Activated naive CD4-positive, alpha-beta T cell treated with anti-CD3 and anti-CD28 coated beads for 36 hours (primary cell): Measurements from ENCODE around the gene ADAMTS1. TPM values are rescaled to one million over a fixed set of nuclear protein-coding genes. Genes with fewer than 3 reads are reported as not detected.
"Not testable (repeated sequence)": the region's sequence is repeated elsewhere in the genome, so short reads cannot be mapped to it uniquely, and the experiment has no call there.

Experiments used
- CTCF ChIA-PET: fragments of 350-600 bp; sonication (Branson Sonifier 250); formaldehyde crosslinking; loops from one replicate; lab custom pipeline; 2021; ENCODE audit warnings: antibody characterized with exemption; lab: Charles Lee
- DNase-seq: peaks from one replicate; pipeline ENCODE4 v3.0.0-alpha.2; 2020
- H3K27ac Mint-ChIP-seq: one replicate; pipeline ENCODE4 v1.8.0; 2021; ENCODE audit warnings: mild to moderate bottlenecking, mixed read lengths
- H3K27me3 Mint-ChIP-seq: one replicate; pipeline ENCODE4 v1.8.0; 2021; ENCODE audit warnings: low read depth, mixed read lengths
- H3K36me3 Mint-ChIP-seq: one replicate; pipeline ENCODE4 v1.8.0; 2021; ENCODE audit warnings: low read depth, mixed read lengths
- H3K4me1 Mint-ChIP-seq: one replicate; pipeline ENCODE4 v1.8.0; 2021; ENCODE audit warnings: low read depth, mixed read lengths
- H3K4me3 Mint-ChIP-seq: one replicate; pipeline ENCODE4 v1.8.0; 2021; ENCODE audit warnings: mild to moderate bottlenecking, moderate library complexity, mixed read lengths
- H3K9me3 Mint-ChIP-seq: one replicate; pipeline ENCODE4 v1.8.0; 2021; ENCODE audit warnings: mixed read lengths
- intact Hi-C: fragments of 100-400 bp; cut with micrococcal nuclease; formaldehyde crosslinking; loops from one replicate; pipeline ENCODE4 v1.15.1; 2023
- total RNA-seq, 2 experiments: library from RNA; stranded (reverse); gene quantifications; one replicate each; pipeline ENCODE4 v1.2.3, GENCODE V29; 2021

The ADAMTS1 gene
- not detected for total RNA-seq

- intact Hi-C loops, result loop anchor here (2.0 kb wide), 1 partner anchor 76 kb away; no protein-coding TSS in a partner anchor
- no peaks in the 10 kb centered on the region for H3K36me3 Mint-ChIP-seq
- no peak within 1 kb of the TSS for H3K27ac Mint-ChIP-seq
- DNase-seq, result peak; percentile 27
- H3K9me3 Mint-ChIP-seq, result no peaks in the 10 kb centered on the region
- peaks cover 33% of the 10 kb centered on the region for H3K4me1 Mint-ChIP-seq
- H3K27me3 Mint-ChIP-seq, result peaks cover 73% of the 10 kb centered on the region
- H3K4me3 Mint-ChIP-seq, result peak within 1 kb of the TSS; percentile 72
- CTCF ChIA-PET, result interaction anchor here (0.5 to 1.4 kb wide), 6 partner anchors 11 to 1901 kb away, joined by 3 to 6 read pairs (median 4); no protein-coding TSS in a partner anchor
Measured at GRCh38 chr21:26845066-26845758, at the start of gene ADAMTS1. TSS of gene ADAMTS1 (minus strand) at chr21:26845409. CDS start at chr21:26844954, 455 bp downstream.

GRCh38 chr21:26892151-26892550 lies 46.9 kb upstream of the ADAMTS1 start:
- CTCF ChIA-PET, result no interaction called here
- Mint-ChIP-seq H3K4me1 (no peaks in the 10 kb centered on the region), H3K9me3 (no peaks in the 10 kb centered on the region), H3K27me3 (peaks cover 2% of the 10 kb centered on the region), H3K4me3 (no peak overlapping the region), H3K36me3 (no peaks in the 10 kb centered on the region), H3K27ac (no peak overlapping the region)
- no peak for DNase-seq
- intact Hi-C loops, result no loop called here

GRCh38 chr21:26888931-26889330 lies 43.7 kb upstream of the ADAMTS1 start:
- Mint-ChIP-seq H3K36me3 (no peaks in the 10 kb centered on the region), H3K27me3 (peaks cover 2% of the 10 kb centered on the region), H3K9me3 (no peaks in the 10 kb centered on the region), H3K27ac (no peak overlapping the region), H3K4me1 (no peaks in the 10 kb centered on the region), H3K4me3 (no peak overlapping the region)
- intact Hi-C loops, result no loop called here
- no peak for DNase-seq
- CTCF ChIA-PET, result no interaction called here

GRCh38 chr21:26888256-26888655 lies 43.0 kb upstream of the ADAMTS1 start:
- H3K9me3 Mint-ChIP-seq, result no peaks in the 10 kb centered on the region
- peaks cover under 1% of the 10 kb centered on the region for H3K27me3 Mint-ChIP-seq
- H3K4me3 Mint-ChIP-seq, result no peak overlapping the region
- H3K4me1 Mint-ChIP-seq, result no peaks in the 10 kb centered on the region
- intact Hi-C loops, result no loop called here
- CTCF ChIA-PET, result no interaction called here
- no peaks in the 10 kb centered on the region for H3K36me3 Mint-ChIP-seq
- DNase-seq, result no peak
- H3K27ac Mint-ChIP-seq, result no peak overlapping the region

- H3K27ac Mint-ChIP-seq, result no peak overlapping the region
- H3K27me3 Mint-ChIP-seq, result peaks cover 2% of the 10 kb centered on the region
- H3K4me3 Mint-ChIP-seq, result no peak overlapping the region
- no peaks in the 10 kb centered on the region for H3K36me3 Mint-ChIP-seq
- CTCF ChIA-PET, result no interaction called here
- no peaks in the 10 kb centered on the region for H3K4me1 Mint-ChIP-seq
- no peak for DNase-seq
- intact Hi-C loops, result no loop called here
- H3K9me3 Mint-ChIP-seq, result no peaks in the 10 kb centered on the region
Measured at GRCh38 chr21:26887251-26887650, 42.0 kb upstream of the ADAMTS1 start.

- Mint-ChIP-seq H3K36me3 (no peaks in the 10 kb centered on the region), H3K9me3 (no peaks in the 10 kb centered on the region), H3K4me3 (no peak overlapping the region), H3K4me1 (no peaks in the 10 kb centered on the region), H3K27ac (no peak overlapping the region), H3K27me3 (peaks cover 12% of the 10 kb centered on the region)
- intact Hi-C loops, result no loop called here
- no peak for DNase-seq
- CTCF ChIA-PET, result interaction anchor here (0.5 to 0.9 kb wide), 2 partner anchors 20 to 1255 kb away, joined by 3 to 7 read pairs; no protein-coding TSS in a partner anchor
Measured at GRCh38 chr21:26884436-26884835, 39.2 kb upstream of the ADAMTS1 start.

- no peaks in the 10 kb centered on the region for H3K4me1 Mint-ChIP-seq
- no peak overlapping the region for H3K27ac Mint-ChIP-seq
- H3K27me3 Mint-ChIP-seq, result peaks cover 12% of the 10 kb centered on the region
- H3K36me3 Mint-ChIP-seq, result no peaks in the 10 kb centered on the region
- CTCF ChIA-PET, result no interaction called here
- intact Hi-C loops, result no loop called here
- no peaks in the 10 kb centered on the region for H3K9me3 Mint-ChIP-seq
- DNase-seq, result no peak
- no peak overlapping the region for H3K4me3 Mint-ChIP-seq
Measured at GRCh38 chr21:26883768-26884167, 38.6 kb upstream of the ADAMTS1 start.

GRCh38 chr21:26881504-26882228 lies 36.5 kb upstream of the ADAMTS1 start:
- H3K4me3 Mint-ChIP-seq, result no peak overlapping the region
- intact Hi-C loops, result loop anchor here (1.0 kb wide), 1 partner anchor 820 kb away; no protein-coding TSS in a partner anchor
- H3K27me3 Mint-ChIP-seq, result peaks cover 12% of the 10 kb centered on the region
- CTCF ChIA-PET, result interaction anchor here (1.7 kb wide), 1 partner anchor 14 kb away, joined by 3 read pairs; no protein-coding TSS in a partner anchor
- no peak for DNase-seq
- no peaks in the 10 kb centered on the region for H3K36me3 Mint-ChIP-seq
- H3K4me1 Mint-ChIP-seq, result no peaks in the 10 kb centered on the region
- no peak overlapping the region for H3K27ac Mint-ChIP-seq
- H3K9me3 Mint-ChIP-seq, result no peaks in the 10 kb centered on the region

- Mint-ChIP-seq H3K27me3 (peaks cover 8% of the 10 kb centered on the region), H3K36me3 (no peaks in the 10 kb centered on the region), H3K9me3 (peaks cover 3% of the 10 kb centered on the region), H3K4me3 (no peak overlapping the region), H3K4me1 (no peaks in the 10 kb centered on the region), H3K27ac (no peak overlapping the region)
- intact Hi-C loops, result no loop called here
- CTCF ChIA-PET, result no interaction called here
- no peak for DNase-seq
Measured at GRCh38 chr21:26877018-26877417, 31.8 kb upstream of the ADAMTS1 start.

- intact Hi-C loops, result no loop called here
- no peak overlapping the region for H3K4me3 Mint-ChIP-seq
- H3K27me3 Mint-ChIP-seq, result no peaks in the 10 kb centered on the region
- no peak overlapping the region for H3K27ac Mint-ChIP-seq
- H3K36me3 Mint-ChIP-seq, result no peaks in the 10 kb centered on the region
- H3K9me3 Mint-ChIP-seq, result peaks cover 3% of the 10 kb centered on the region
- no peak for DNase-seq
- CTCF ChIA-PET, result interaction anchor here (0.7 kb wide), 1 partner anchor 102 kb away, joined by 3 read pairs; no protein-coding TSS in a partner anchor
- H3K4me1 Mint-ChIP-seq, result no peaks in the 10 kb centered on the region
Measured at GRCh38 chr21:26874347-26874746, 29.1 kb upstream of the ADAMTS1 start.

- H3K4me1 Mint-ChIP-seq, result no peaks in the 10 kb centered on the region
- DNase-seq, result no peak
- H3K27me3 Mint-ChIP-seq, result peaks cover 4% of the 10 kb centered on the region
- H3K9me3 Mint-ChIP-seq, result no peaks in the 10 kb centered on the region
- no peaks in the 10 kb centered on the region for H3K36me3 Mint-ChIP-seq
- intact Hi-C loops, result no loop called here
- H3K27ac Mint-ChIP-seq, result no peak overlapping the region
- no peak overlapping the region for H3K4me3 Mint-ChIP-seq
- CTCF ChIA-PET, result no interaction called here
Measured at GRCh38 chr21:26865857-26866256, 20.6 kb upstream of the ADAMTS1 start.

GRCh38 chr21:26856871-26857350 lies 11.7 kb upstream of the ADAMTS1 start:
- CTCF ChIA-PET, H3K9me3 Mint-ChIP-seq, H3K36me3 Mint-ChIP-seq, H3K4me1 Mint-ChIP-seq, H3K27me3 Mint-ChIP-seq, intact Hi-C loops, H3K4me3 Mint-ChIP-seq, DNase-seq, H3K27ac Mint-ChIP-seq: not testable (repeated sequence)
